DND-41 (cell line): ENCODE data around the gene CYP2W1.

Experiments used
- ATAC-seq: fragments of 200-7000 bp; cut with Tn5 transposase; 3 replicates; pipeline ENCODE4 v1.9.1; 2021; ENCODE audit warnings: low read depth; ENCODE audit not compliant: insufficient read depth
- DNase-seq: peaks from one replicate; pipeline ENCODE4 v3.0.0-alpha.2; 2020
- H2AFZ ChIP-seq: 2 replicates; pipeline ENCODE4 v1.6.0; 2012; ENCODE audit warnings: low read depth, low read length
- H3K27ac ChIP-seq: 2 replicates; pipeline ENCODE4 v1.5.1; 2012; ENCODE audit warnings: low read length, inconsistent platforms
- H3K27me3 ChIP-seq: fragments of 200-600 bp; sonication (generic); 2 replicates; pipeline ENCODE4 v1.6.0; 2012; ENCODE audit warnings: low read length, mild to moderate bottlenecking, inconsistent platforms; ENCODE audit not compliant: insufficient read depth, poor library complexity
- H3K36me3 ChIP-seq: 2 replicates; pipeline ENCODE4 v1.5.1; 2012; ENCODE audit warnings: low read length, inconsistent platforms; ENCODE audit not compliant: insufficient read depth
- H3K4me1 ChIP-seq: 2 replicates; pipeline ENCODE4 v1.5.1; 2012; ENCODE audit warnings: mild to moderate bottlenecking, low read length; ENCODE audit not compliant: insufficient read depth
- H3K4me2 ChIP-seq: 2 replicates; pipeline ENCODE4 v1.6.0; 2012; ENCODE audit warnings: mild to moderate bottlenecking, moderate library complexity, low read length, inconsistent platforms; ENCODE audit not compliant: insufficient read depth
- H3K4me3 ChIP-seq, 2 experiments: fragments of 200-600 bp in 1 of 2; shearing (Covaris generic) in 1 of 2; 2 replicates each; pipeline ENCODE4 v1.5.1; 2012 to 2016; ENCODE audit warnings: inconsistent platforms in 2 of 2, low read length in 2 of 2, mild to moderate bottlenecking in 2 of 2, low read depth in 1 of 2, moderate library complexity in 1 of 2
- H3K79me2 ChIP-seq: 2 replicates; pipeline ENCODE4 v1.6.0; 2012; ENCODE audit warnings: low read length, inconsistent platforms; ENCODE audit not compliant: insufficient read depth
- H3K9ac ChIP-seq: 2 replicates; pipeline ENCODE4 v1.6.0; 2012; ENCODE audit warnings: low read depth, mild to moderate bottlenecking, inconsistent platforms, low read length, moderate library complexity
- H3K9me3 ChIP-seq: 2 replicates; pipeline ENCODE4 v1.5.1; 2012; ENCODE audit warnings: low read length, moderate library complexity, mild to moderate bottlenecking, inconsistent platforms; ENCODE audit not compliant: insufficient read depth, severe bottlenecking
- H4K20me1 ChIP-seq: 2 replicates; pipeline ENCODE4 v1.6.0; 2012; ENCODE audit warnings: low read length; ENCODE audit not compliant: insufficient read depth
- EZH2 ChIP-seq: IDR thresholded peaks from 3 replicates; pipeline ENCODE4 v1.6.1; 2012; ENCODE audit warnings: borderline replicate concordance, low read depth, mild to moderate bottlenecking, moderate library complexity, low read length, inconsistent platforms; ENCODE audit not compliant: severe bottlenecking
- TF ChIP-seq, protein P1 (sequence below): IDR thresholded peaks from 2 replicates; pipeline ENCODE4 v1.5.1; 2012; ENCODE audit warnings: borderline replicate concordance, low read length, moderate library complexity, mild to moderate bottlenecking; ENCODE audit not compliant: poor library complexity, severe bottlenecking; ENCODE audit errors: extremely low read depth

Gene CYP2W1

DNA sequence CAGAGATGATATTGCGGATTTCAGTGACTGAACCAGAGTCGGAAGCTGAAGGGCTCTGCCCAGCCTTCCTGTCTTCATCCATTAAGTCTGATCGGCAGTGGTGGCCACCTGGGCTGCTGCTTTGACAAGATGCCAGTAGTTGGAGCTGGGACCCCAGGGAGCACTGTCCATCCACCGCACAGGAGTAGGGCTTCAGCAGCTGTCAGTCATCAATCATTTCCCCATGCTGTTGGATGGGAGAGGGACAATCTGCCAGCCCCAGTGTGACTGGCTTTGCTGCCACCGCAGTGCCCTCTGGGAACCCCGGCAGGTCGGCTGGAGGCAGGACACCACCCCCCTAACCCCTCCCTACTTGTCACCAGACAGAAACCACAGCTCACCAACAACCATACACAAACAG, 38.4 kb downstream of the CYP2W1 start:
- H2AFZ ChIP-seq, result no peak overlapping the region
- TF ChIP-seq, protein P1, sequence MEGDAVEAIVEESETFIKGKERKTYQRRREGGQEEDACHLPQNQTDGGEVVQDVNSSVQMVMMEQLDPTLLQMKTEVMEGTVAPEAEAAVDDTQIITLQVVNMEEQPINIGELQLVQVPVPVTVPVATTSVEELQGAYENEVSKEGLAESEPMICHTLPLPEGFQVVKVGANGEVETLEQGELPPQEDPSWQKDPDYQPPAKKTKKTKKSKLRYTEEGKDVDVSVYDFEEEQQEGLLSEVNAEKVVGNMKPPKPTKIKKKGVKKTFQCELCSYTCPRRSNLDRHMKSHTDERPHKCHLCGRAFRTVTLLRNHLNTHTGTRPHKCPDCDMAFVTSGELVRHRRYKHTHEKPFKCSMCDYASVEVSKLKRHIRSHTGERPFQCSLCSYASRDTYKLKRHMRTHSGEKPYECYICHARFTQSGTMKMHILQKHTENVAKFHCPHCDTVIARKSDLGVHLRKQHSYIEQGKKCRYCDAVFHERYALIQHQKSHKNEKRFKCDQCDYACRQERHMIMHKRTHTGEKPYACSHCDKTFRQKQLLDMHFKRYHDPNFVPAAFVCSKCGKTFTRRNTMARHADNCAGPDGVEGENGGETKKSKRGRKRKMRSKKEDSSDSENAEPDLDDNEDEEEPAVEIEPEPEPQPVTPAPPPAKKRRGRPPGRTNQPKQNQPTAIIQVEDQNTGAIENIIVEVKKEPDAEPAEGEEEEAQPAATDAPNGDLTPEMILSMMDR, result no peak
- no peak for TF ChIP-seq EZH2
- H3K36me3 ChIP-seq, result no peaks in the 10 kb centered on the region
- no peak for ATAC-seq
- DNase-seq, result no peak
- H3K9ac ChIP-seq, result no peak overlapping the region
- peaks cover 13% of the 10 kb centered on the region for H4K20me1 ChIP-seq
- no peaks in the 10 kb centered on the region for H3K79me2 ChIP-seq
- no peaks in the 10 kb centered on the region for H3K27me3 ChIP-seq
- no peak overlapping the region for H3K4me3 ChIP-seq
- no peak overlapping the region for H3K27ac ChIP-seq
- H3K4me1 ChIP-seq, result no peaks in the 10 kb centered on the region
- no peak overlapping the region for H3K4me2 ChIP-seq
- H3K9me3 ChIP-seq, result peaks cover 19% of the 10 kb centered on the region

DNA sequence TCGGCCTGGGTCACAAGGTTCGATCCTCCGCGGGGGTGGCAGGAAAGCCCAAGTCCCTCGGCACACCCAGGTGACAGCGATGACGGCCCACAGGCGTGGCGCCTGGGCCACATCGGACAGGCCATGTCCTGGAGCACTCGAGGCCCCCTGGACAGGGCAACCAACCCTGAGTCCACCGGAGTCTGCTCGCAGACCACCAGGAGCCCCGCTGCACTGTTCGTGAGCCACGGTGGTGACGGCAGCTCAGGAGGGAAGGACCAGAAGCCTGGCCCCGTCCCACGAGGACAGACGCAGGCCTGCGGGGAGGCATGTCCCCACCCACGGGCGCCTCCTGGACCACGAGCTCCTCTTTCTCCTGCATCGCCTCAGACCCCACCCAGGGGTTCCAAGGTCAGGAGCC, 39.0 kb downstream of the CYP2W1 start:
- H3K36me3 ChIP-seq, result no peaks in the 10 kb centered on the region
- H3K27ac ChIP-seq, result no peak overlapping the region
- DNase-seq, result no peak
- H3K79me2 ChIP-seq, result no peaks in the 10 kb centered on the region
- no peak overlapping the region for H3K9ac ChIP-seq
- H3K4me2 ChIP-seq, result no peak overlapping the region
- peaks cover 19% of the 10 kb centered on the region for H3K9me3 ChIP-seq
- TF ChIP-seq, protein P1, result no peak
- TF ChIP-seq EZH2, result no peak
- peaks cover 13% of the 10 kb centered on the region for H4K20me1 ChIP-seq
- H3K4me1 ChIP-seq, result no peaks in the 10 kb centered on the region
- no peaks in the 10 kb centered on the region for H3K27me3 ChIP-seq
- no peak overlapping the region for H3K4me3 ChIP-seq
- no peak overlapping the region for H2AFZ ChIP-seq
- ATAC-seq, result no peak

DNA sequence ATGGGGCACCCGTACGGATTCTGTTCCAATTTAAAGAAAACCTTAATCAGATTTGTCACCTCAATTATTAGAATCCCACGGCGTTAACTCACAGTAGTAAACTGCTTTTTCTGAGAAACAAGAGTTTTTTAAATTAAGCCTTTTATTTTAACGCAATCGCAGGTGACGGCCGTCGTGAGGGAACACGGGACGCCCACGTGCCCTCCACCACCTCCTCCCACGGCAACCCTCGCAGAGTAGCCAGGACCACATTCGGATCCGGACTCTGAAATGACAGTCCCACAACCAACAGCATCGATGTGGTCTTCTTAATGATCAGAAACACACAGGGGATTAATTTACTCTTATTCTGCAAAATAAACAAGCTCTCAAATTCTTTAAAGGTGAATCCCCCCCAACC, 39.4 kb downstream of the CYP2W1 start:
- Histone ChIP-seq H3K4me3 (no peak overlapping the region), H3K79me2 (no peaks in the 10 kb centered on the region), H3K9ac (no peak overlapping the region), H3K4me1 (no peaks in the 10 kb centered on the region), H3K27me3 (no peaks in the 10 kb centered on the region), H3K4me2 (no peak overlapping the region), H4K20me1 (peaks cover 13% of the 10 kb centered on the region), H3K27ac (no peak overlapping the region), H2AFZ (no peak overlapping the region), H3K36me3 (no peaks in the 10 kb centered on the region), H3K9me3 (peaks cover 19% of the 10 kb centered on the region)
- TF ChIP-seq, protein P1, result no peak
- no peak for TF ChIP-seq EZH2
- DNase-seq (no peak), ATAC-seq (no peak)

DNA sequence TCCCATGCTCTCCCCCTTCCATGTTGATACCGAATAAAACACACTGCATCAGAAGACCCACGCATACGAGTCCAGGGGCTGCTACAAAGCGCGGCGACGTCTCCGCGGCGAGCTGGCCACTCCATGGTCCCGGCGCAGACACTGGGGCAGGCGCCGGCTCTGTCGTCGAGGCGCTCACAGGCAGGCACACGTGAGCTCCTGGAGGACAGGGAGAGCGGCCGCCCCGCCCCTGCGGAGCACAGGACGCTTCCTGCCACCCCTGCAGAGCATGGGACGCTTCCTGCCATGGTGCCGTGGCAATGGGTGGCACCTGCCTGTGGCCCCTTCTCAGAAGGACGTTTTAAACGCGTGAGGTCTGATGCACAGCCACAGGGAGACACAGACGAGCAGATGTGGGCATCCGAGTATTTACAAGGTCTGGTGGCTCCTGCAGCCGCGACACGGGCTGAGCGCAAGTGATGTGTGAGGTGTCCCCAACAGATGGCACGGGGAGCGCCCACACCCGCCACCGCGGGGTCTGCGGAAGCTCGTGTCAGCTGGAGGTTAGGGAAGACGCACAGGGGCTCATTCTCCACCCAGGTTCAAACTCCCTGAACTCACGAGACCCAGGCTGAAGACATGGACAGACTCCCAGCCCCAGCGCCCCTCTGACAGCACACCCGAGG, 40.0 kb downstream of the CYP2W1 start:
- Histone ChIP-seq H3K9me3 (peaks cover 19% of the 10 kb centered on the region), H3K27me3 (no peaks in the 10 kb centered on the region), H3K27ac (no peak overlapping the region), H3K4me1 (no peaks in the 10 kb centered on the region), H3K4me3 (no peak overlapping the region), H2AFZ (no peak overlapping the region), H3K79me2 (no peaks in the 10 kb centered on the region), H4K20me1 (peaks cover 13% of the 10 kb centered on the region), H3K36me3 (no peaks in the 10 kb centered on the region), H3K9ac (no peak overlapping the region), H3K4me2 (no peak overlapping the region)
- TF ChIP-seq EZH2, result no peak
- TF ChIP-seq, protein P1, result no peak
- ATAC-seq (no peak), DNase-seq (no peak)
